ENCODE results near the gene GMPR2.

GMPR2 gene

DNA sequence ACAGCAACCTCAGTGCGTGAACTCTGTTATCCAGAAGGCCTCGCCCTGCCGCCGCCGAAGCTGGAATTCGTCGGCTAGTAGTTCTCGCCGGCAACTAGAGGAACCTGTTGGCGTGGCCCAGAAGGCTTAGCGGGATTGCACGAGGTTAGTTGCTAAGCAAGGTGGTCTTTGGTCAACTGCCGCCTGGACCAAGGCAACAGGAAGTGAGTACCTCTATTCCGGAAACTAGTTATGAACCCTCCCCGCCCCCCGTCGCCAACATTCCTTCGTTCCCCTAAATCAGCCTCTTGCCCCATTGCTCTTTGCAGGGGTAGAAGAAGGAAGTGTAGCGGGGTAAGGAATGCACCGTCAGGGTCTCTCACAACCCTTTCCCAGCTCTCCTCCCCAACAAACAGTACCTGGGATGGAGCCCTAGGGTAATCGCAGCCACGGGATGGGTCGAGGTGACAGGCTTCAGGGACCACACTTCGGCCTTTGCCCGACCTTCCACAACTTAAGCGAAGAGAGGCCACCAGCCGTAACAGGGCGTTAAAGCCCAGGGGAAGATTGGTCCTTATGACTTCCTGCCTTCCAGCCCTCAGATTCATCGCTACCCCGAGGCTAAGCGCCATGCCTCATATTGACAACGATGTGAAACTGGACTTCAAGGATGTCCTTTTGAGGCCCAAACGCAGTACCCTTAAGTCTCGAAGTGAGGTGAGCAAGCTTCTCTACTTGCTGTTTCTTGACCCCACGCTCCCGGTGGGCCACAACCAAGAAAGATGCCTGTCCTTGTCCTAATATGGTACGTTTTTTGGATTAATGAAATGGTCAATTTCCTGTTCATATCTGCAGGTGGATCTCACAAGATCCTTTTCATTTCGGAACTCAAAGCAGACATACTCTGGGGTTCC, at the start of gene GMPR2:
Gene GMPR2 (plus strand): TSS at position 285 of the 893 bp plus-strand sequence. CDS start 325 bp downstream, at position 610.
- peak; percentile 44 for DNase-seq (ENCODE audit: low spot score)

DNA sequence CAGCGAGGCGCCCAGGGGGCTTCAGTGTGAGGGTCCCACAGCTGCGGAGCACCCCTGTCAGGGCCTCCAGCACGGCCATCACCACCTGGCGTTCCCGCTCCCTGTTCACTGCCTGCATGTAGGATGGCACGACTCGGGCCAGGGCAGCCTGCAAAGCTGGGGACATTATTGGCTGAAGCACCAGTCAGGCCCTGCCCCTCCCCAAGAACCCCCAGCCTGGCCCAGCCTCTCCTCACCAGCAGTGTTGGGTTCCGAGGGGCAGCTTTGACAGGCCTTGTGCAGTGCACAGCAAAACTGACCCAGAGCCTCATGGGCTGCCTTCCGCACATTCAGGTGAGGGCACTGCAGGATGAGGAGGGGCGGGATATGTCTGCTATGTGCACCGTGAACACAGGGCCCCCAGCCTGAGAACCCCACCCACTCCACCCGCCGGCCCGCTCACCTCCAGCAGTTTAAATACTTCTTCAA, 49.7 kb upstream of the GMPR2 start:
- no peak for DNase-seq (ENCODE audit: low spot score)

DNA sequence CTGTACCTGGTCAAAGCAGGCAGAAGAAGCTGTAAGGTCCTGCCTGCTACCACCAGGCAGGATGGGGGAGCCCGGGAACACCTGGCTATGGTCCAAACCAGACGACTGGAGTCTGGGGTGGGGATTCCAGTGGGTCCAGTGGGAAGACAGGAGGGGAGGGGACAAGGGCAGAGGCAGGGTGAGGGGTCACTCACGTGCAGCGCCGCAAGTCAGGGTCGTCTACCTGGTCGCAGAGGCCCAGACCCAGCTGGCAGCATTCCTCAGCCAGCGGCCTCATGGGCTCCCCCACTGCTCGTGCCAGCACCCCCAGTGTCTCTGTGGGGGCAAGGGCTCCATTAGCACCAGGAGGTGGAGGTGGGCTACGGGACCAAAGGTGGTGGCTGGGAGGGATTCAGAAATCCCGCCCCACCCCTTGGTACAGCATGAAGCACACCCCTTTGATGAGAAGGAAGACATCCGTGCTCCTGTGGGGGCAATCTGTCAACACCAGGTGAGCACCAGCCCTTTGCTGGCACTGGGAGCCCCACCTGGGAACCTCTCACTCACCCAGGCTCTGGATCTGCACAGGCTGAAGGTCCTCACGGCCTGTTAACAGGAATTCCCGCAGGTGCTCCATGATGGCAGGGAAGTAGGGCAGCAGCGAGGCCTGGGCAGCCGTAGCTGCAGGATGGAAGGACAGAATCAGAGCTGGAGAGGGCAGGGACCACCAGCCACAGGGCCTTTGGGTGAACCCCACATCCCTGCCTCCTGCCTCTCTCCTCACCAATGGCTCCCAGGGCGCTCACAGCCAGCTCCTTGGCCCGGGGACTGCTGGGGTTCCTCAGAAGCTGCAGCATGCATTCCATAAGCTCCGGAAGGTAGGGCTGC, 48.4 kb upstream of the GMPR2 start:
- no peak for DNase-seq (ENCODE audit: low spot score)

DNA sequence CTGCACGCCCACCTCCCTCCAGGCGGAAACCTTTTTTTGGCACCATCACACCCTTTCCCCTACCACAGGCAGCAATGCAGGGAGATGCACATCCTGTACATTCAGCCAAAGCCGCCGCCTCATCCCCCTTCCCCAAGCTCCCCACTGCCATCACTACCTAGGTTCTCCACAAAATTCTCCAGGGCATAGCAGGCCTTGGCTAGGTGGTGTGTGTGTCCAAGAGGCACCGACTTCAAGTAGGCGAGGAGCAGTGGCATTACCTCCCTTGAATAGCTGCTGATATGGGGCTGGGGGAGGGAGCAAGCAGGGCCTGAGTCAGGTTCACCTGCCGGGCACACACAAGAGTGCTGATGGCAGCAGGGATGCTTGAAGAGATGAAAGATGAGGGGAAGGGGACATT, 47.7 kb upstream of the GMPR2 start:
- DNase-seq (ENCODE audit: low spot score): no peak

DNA sequence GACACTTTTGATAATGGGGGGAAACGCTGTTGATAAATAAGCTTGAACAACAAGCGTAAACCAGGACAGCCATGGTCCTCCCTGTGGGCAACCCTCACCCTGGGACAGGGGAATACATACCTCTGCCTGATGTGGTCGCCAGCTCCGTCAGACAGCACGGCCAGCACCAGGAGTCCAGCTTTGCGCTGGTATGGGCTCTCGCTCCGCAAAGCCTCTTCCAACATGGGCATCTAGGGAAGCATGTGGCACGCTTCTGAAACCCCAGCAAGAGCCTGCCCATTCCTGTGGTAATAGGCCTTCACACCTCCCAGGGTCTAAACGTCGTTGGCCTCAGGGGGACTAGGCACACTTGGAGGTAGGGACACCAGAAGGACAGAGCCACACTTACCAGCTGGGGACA, 47.0 kb upstream of the GMPR2 start:
- no peak for DNase-seq (ENCODE audit: low spot score)

DNA sequence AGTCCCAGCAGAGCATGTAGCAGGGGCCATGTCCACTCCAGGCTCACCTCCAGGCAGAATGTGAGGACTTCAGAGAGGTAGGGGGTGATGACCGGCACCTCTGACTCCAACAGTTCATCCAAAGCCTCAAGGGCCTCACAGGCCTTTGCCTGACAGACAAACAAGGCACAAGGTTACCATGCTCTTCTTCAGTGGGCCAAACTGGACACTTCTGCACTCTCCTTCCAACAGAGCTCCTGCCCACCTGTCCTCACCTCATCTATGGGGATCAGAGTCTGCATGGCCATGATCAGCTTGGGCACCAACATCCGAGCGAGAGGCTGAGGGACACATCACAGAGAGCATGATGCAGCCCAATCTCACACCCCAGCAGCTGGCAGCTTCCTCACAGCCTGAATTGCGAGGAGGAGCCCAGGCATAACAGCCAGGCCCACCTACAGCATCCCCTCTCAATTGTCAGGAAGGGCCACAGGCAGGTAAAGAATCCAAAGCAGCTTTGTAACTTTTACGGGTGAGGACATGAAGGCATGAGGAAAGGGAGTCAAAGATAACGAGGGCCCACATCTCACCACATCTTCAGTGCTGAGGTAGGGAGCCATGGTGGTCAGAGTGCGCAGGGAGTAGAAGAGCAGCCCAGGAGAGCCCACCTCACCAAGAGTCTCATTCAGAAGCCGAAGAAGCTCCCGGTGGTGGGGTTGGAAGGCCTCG, 45.7 kb upstream of the GMPR2 start:
- DNase-seq (ENCODE audit: low spot score): no peak

DNA sequence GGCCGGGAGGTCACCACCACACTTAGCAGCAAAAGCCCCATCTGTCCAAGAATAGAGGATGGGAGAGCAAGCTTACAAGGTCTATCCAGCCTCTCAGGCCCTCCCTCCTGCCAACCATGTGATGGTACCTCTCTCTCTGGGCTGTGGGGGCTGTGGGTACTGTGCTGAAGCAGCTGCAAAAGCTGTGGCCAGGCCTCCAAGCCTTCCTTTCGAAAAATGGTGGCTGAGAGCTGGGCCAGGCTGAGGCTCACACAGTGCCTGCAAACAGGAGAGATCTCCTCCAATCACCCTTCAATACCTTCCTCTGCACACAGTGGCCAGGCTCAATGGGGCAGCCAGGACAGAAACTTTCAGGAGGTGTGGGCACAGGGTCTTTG, 45.2 kb upstream of the GMPR2 start:
- no peak for DNase-seq (ENCODE audit: low spot score)

DNA sequence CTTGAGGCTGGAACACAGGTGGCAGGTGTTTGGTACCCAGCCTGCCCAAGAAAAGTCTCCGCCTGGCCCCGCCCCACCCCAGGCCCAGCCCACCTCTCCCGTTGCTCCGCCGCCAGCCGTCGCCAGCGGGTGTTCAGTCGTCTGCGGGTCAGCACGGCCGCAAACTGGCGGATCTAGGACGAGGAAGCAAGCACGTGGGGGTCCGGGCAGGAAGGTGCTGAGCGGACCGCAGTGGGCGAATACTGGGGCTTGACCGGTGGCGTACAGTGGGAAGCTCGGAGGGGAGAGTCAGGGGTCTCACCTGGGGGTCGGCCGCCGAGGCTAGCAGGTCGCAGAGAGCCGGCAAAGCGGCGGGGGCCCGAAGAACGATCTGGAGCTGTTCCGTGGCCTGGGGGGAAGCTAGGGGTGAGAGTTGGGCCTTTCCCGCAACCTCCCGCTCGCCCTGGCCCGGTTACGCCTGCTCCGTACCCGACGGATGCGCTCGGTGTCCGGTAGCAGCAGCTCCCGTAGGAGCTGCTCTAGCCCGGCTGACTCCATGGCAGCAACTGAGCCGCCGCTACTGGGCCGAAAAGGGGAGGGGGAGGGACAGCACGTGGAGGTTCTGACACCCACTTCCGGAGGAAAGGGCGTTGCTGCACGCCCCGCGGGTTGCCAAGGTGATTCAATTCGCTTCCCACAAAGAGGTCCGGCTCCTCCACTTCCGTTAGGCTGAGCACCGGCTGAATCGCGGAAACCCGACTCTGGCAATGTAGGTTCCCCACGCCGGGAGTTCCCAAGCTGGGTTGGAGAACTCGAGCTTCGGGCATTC, 44.3 kb upstream of the GMPR2 start, which contains the start of gene IPO4:
Gene IPO4 (minus strand): TSS at position 566 of the 808 bp plus-strand sequence. CDS start 29 bp downstream, at position 537.
- DNase-seq (ENCODE audit: low spot score): peak; percentile 99

DNA sequence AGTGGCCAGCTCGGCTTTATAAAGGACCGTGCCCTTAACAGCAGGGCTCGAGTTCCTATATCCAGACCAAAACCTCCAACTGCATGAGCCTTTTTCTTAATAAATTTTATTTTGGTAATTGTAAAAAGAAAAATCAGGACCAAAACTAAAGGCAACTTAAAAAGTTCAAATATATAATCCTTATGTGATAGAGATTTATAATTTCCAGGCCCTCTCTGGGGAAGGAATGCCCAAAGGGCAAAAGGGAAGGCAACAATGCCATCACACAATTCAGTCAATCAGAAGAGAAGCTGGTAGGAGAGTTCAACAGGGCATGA, 43.7 kb upstream of the GMPR2 start:
- no peak for DNase-seq (ENCODE audit: low spot score)

DNA sequence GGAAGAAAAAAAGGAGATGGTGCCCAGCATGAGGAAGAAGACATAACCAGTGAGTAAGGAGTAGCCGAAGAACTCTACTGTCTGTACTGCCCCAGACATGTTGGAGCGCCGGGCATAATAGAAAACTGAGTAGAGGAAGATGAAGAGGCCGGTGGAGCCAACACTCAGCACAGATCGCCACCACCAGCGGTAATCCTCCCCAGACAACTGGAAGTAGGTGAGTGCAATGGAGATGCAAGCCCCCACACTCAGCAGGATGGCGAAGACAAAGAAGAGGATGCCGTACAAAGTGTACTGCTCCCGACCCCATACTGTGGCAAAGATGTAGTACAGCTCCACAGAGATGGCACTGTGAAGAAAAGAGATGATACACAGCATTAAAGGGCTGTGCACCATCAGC, 43.3 kb upstream of the GMPR2 start:
- no peak for DNase-seq (ENCODE audit: low spot score)

DNA sequence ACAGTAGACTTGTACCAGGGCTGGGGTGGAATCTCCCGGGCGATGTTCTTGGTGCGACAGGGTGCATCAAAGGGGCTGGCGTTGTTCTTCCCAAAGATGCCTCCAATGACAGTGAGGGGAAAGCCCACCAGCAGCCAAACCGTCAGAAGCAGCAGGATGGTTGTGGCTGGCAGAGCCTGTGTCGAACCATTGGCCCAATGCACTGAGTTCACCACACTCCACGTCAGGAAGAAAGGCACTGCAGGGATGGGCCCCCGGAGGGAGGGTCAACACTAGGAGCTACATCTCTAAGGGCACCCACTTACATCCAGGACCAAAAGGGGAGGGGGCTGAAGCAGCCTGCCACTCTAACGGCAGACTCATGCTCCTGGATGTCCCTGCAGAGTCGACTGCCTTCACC, 42.3 kb upstream of the GMPR2 start:
- DNase-seq (ENCODE audit: low spot score): no peak

DNA sequence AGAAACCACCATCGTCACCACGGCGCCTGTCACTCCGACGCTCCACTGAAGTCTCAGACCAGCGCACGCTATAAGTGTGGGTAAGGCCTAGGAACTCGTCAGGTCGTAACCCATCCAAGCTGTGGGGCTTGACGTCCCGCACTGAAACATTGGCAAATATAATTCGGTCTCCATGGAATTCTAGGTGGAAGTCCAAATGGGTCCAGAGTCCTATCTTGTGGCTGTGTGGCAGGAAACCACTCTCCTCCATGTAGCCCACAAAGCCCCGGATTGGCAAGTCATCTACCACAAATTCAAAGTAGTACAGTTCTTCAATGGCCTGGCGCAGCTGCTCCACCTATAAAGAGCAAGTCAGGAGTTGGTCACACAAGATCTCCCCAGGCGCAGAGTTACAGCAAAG, 39.8 kb upstream of the GMPR2 start:
- no peak for DNase-seq (ENCODE audit: low spot score)

DNA sequence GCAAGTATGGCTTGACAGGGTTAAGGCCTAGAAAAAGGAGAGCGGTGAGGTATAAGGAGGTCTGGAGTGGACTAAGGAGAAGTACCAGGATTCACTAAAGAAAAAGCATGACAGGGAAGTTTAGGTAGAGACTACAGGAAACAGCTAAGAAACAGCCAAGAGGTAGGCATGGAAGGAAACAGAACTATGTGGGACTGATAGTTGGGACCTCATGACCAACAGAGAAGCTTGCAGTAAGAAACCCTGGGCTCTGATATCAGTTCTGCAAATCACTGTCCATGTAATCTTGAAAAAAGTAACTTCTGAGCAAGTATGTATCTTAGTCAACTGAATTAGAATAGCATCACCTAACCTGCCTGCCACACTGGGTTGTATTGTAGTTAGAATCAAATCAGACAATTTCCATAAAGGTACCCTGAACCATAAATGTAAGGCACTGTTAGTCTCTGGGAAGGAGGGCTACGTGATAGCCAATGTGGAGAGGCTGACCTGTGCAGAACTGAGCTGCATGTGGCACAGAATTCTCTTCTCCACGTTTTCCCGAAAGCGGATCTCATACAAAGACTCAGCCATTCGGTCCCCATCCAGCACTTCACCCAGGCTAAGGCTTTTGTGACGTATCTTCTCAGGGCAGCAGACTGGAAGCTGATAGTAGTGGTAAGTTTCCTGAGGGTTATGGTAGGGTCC, 38.4 kb upstream of the GMPR2 start:
- DNase-seq (ENCODE audit: low spot score): no peak

DNA sequence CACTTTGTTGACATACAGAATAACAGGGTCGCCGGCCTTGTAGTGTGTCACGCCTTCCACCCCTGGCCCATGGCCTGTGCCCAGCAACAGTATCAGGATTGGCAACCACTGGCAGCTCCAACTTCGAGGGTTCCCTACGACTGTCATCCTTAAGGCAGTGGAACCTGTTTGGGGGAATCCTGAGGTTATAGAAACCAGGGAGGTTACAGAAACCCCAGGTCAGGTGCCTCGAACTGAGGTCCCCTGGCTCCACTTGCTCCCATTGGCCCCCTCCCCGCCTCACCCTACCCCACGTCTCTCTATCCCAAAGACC, 37.9 kb upstream of the GMPR2 start:
- no peak for DNase-seq (ENCODE audit: low spot score)

DNA sequence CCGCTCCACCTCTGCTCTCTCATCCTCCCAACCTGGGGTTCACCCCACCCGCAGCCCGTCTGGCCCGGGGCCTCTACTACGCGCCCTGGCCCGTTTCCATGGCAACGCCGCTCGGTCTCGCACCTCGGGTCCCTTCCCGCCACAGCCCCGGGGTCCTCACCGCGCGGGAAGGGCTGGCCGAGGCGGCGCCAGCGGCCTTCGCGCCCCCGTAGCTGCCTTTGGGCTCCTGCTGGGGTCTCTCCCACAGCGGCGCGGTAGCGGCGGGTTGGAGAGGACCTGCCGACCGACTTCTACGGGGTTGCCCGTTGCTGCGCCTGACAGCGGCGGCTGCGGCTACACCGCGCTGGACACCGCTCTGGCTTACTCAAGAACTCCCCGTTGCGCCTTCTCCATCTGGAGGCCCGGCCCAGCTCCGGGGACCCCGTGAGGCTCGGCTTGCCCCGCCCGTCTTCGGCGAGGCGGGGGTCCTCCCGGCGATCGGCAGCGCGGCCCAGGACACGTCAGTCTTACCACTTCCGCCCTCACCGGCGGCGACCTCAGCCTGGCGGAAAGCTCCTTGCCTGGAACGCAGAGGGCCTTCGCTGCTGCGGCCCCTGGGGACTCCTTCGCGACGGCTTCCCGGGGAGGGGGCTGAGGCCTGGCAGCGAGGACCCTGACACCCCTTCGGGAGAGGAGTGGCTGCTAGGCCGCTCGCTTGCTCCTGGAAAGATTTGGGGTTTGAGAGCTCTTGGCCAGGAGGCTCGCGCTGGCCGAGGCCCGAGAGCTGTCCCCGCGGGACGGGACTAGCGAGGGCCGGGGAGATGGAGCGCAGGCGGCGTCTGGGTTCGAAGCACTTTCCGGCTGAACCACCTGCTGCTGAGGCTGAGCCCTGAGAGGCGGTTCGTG, 37.3 kb upstream of the GMPR2 start, which contains the start of gene TM9SF1:
Gene TM9SF1 (minus strand): TSS at position 256 of the 885 bp plus-strand sequence. CDS start 422 bp downstream, outside the sequence.
- peak; percentile 95 for DNase-seq (ENCODE audit: low spot score)

DNA sequence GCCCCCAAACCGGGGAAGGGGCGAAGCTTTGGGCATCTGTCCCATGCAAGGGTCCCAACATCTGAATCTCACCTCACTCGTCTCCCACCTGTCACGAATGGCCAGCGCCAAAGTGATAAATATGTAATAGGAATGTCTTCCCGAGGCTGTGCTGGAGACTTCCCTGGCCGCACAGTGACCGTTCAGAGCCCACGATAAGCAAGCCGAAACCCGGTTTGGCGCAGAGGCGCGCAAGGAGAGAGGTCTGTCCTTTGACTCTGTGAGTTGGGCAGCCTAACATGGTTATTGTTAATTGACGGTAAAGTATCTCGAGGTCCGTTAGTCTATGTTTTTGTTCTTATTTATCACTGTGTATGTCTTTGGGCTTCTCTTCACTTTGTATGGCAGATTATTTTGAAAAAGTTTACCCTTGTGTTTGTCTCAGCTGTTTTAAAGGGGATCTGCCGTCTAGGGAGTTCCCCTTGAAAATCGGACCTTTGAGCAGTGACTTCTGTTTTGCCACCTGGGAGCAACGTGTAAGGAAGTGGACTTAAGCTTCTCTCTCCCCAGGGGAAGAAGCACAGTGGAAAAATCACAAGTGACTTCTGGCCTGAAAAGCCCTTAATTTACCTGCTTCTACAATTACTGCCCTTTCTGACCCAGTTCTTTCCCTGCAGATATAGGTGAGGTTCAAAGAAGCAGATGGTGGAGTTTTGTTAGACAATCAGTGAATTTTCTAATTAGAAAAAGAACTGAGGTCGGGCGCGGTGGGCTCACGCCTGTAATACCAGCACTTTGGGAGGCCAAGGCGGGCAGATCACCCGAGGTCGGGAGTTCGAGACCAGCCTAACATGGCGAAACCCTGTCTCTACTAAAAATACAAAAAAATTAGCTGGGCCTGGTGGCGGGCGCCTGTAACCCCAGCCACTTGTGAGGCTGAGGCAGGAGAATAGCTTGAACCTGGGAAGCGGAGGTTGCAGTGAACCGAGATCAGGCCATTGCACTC, 36.4 kb upstream of the GMPR2 start:
- DNase-seq (ENCODE audit: low spot score): peak; percentile 53

DNA sequence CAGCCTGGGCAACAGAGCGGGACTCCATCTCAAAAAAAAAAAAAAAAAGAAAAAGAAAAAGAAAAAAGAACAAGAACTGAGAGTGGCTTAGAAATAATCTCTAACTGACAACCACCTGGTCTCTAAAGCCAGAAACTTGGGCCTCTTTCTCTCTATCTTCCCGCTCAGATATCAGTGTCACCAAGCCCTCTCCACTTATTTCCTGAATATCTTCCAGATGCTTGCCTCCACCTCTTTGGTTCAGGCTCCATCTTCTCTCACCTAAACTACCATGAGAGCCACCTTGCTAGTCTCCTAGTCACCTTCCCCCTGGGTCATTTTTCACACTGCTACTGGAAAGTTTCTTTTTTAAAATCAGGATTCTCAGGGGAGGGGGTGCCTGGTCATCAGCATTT, 35.7 kb upstream of the GMPR2 start:
- no peak for DNase-seq (ENCODE audit: low spot score)

DNA sequence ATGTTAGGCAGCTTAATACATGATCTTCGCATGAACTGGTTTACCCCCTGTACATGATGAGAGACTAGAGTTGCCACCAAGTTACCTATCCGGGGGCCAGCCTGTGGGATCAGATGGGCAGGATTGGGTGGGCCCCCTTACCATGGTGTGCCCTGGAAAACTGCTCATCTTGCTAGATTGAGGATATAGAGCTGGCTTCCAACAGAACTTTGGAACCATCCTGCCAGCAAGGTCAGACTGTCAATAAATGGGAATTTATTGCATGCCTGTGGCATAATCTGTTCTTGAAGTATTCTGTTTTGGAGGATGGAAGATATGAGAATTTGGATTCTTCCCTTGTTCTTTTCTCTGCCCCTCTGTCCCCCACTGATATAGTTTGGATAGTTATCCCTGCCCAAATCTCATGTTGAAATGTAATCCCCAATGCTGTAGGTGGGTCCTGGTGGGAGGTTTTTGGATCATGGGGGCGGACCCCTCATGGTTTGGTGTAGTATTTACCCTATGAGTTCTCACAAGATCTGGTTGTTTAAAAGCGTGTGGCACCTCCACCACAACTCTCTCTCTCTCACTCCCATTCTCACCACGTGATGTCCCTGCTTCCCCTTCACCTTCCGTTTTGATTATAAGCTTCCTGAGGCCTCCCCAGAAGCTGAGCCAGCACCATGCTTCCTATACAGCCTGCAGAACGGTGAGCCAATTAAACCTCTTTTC, 33.8 kb upstream of the GMPR2 start:
- DNase-seq (ENCODE audit: low spot score): no peak

Measured in hepatic stellate cell (primary cell).